Hepatocyte (in vitro differentiated cells): ENCODE results near the gene BICDL2. TPM values are rescaled to one million over a fixed set of nuclear protein-coding genes. Genes with fewer than 3 reads are reported as not detected.

ENCODE experiments used
- DNase-seq: peaks from one replicate; pipeline ENCODE4 v3.0.0-alpha.2; 2016; ENCODE audit warnings: low spot score
- H2AFZ ChIP-seq: fragments of 200-600 bp; sonication (generic); 2 replicates; pipeline ENCODE4 v1.6.0; 2016; ENCODE audit warnings: antibody characterized with exemption, mild to moderate bottlenecking
- H3K27ac ChIP-seq: fragments of 200-600 bp; sonication (generic); 2 replicates; pipeline ENCODE4 v1.5.1; 2016; ENCODE audit warnings: mild to moderate bottlenecking
- H3K27me3 ChIP-seq: fragments of 200-600 bp; sonication (generic); 2 replicates; pipeline ENCODE4 v1.6.1; 2016
- H3K36me3 ChIP-seq: fragments of 200-600 bp; sonication (generic); replicated peaks from 2 replicates; pipeline ENCODE4 v1.5.1; 2016; ENCODE audit warnings: low read depth; ENCODE audit not compliant: insufficient read depth
- H3K4me1 ChIP-seq: fragments of 200-600 bp; sonication (generic); 2 replicates; pipeline ENCODE4 v1.5.1; 2016; ENCODE audit warnings: mild to moderate bottlenecking, moderate library complexity; ENCODE audit not compliant: insufficient read depth
- H3K4me2 ChIP-seq: fragments of 200-600 bp; sonication (generic); 2 replicates; pipeline ENCODE4 v1.6.0; 2016
- H3K4me3 ChIP-seq: fragments of 200-600 bp; sonication (generic); 2 replicates; pipeline ENCODE4 v1.5.1; 2016; ENCODE audit warnings: mild to moderate bottlenecking
- H3K79me2 ChIP-seq: fragments of 200-600 bp; sonication (generic); 2 replicates; pipeline ENCODE4 v1.6.0; 2017; ENCODE audit warnings: mild to moderate bottlenecking
- H3K9me2 ChIP-seq: fragments of 200-600 bp; sonication (generic); replicated peaks from 2 replicates; pipeline ENCODE4 v1.6.0; 2017; ENCODE audit warnings: mild to moderate bottlenecking; ENCODE audit not compliant: insufficient read depth
- H3K9me3 ChIP-seq: fragments of 200-600 bp; sonication (generic); 2 replicates; pipeline ENCODE4 v1.5.1; 2016; ENCODE audit warnings: low read depth, mild to moderate bottlenecking
- H4K20me1 ChIP-seq: fragments of 200-600 bp; sonication (generic); 2 replicates; pipeline ENCODE4 v1.6.0; 2016; ENCODE audit warnings: mild to moderate bottlenecking; ENCODE audit not compliant: insufficient read depth, poor library complexity, severe bottlenecking
- EZH2 ChIP-seq: fragments of 200-600 bp; sonication (generic); IDR thresholded peaks from 2 replicates; pipeline ENCODE4 v1.6.1; 2016; ENCODE audit warnings: antibody characterized with exemption, mild to moderate bottlenecking, borderline replicate concordance
- EZH2phosphoT487 ChIP-seq: fragments of 200-600 bp; sonication (generic); IDR thresholded peaks from one replicate; pipeline ENCODE4 v1.6.1; 2018; ENCODE audit warnings: antibody characterized with exemption, mild to moderate bottlenecking, low read depth, moderate library complexity; ENCODE audit not compliant: unreplicated experiment, severe bottlenecking
- WGBS: methylation state at CpG from one replicate; pipeline ENCODE4 v1.1.6; 2016; ENCODE audit warnings: low lambda C conversion rate; ENCODE audit errors: missing lambda C conversion rate; 5-methylcytosine and 5-hydroxymethylcytosine counted together
- polyA plus RNA-seq: library from polyadenylated mRNA; unstranded; fragments of >200 nt; fragmentation: Nextera tagmentation; extraction: Ambion mirVana; gene quantifications from 2 replicates; pipeline ENCODE4 v1.2.1, GENCODE V29; 2016
- total RNA-seq: library from RNA; depleted of rRNA; stranded (reverse); fragments of >200 nt; gene quantifications from 2 replicates; pipeline ENCODE4 v1.2.3, GENCODE V29; 2014
- TF ChIP-seq, protein P1 (sequence below): fragments of 200-600 bp; sonication (generic); IDR thresholded peaks from 2 replicates; pipeline ENCODE4 v1.5.1; 2016; ENCODE audit warnings: antibody characterized with exemption, mild to moderate bottlenecking; ENCODE audit not compliant: poor library complexity

BICDL2 gene
- total and polyA plus RNA-seq, 2 experiments from 2014 or later = 12.3 to 12.8 TPM

DNA sequence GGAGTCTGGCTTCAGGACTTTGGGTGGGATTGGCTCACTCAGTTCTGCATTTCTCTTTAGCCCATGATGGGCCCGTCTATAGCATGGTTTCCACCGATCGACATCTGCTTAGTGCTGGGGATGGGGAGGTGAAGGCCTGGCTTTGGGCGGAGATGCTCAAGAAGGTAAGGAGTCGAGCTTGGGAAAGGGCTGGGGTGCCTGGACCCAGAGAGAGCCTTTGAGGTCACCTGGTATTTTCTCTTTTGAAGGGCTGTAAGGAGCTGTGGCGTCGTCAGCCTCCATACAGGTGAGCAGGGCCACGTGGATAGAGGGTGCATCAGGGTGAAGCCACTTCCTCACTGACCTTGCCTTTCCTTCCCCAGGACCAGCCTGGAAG, 10.8 kb downstream of the BICDL2 start:
- no peaks in the 10 kb centered on the region for H3K9me2 ChIP-seq
- peaks cover 15% of the 10 kb centered on the region for H3K79me2 ChIP-seq
- H3K27ac ChIP-seq = no peak overlapping the region
- peak; percentile 11 for DNase-seq
- TF ChIP-seq, protein P1, sequence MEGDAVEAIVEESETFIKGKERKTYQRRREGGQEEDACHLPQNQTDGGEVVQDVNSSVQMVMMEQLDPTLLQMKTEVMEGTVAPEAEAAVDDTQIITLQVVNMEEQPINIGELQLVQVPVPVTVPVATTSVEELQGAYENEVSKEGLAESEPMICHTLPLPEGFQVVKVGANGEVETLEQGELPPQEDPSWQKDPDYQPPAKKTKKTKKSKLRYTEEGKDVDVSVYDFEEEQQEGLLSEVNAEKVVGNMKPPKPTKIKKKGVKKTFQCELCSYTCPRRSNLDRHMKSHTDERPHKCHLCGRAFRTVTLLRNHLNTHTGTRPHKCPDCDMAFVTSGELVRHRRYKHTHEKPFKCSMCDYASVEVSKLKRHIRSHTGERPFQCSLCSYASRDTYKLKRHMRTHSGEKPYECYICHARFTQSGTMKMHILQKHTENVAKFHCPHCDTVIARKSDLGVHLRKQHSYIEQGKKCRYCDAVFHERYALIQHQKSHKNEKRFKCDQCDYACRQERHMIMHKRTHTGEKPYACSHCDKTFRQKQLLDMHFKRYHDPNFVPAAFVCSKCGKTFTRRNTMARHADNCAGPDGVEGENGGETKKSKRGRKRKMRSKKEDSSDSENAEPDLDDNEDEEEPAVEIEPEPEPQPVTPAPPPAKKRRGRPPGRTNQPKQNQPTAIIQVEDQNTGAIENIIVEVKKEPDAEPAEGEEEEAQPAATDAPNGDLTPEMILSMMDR = no peak
- TF ChIP-seq EZH2phosphoT487 (no peak), EZH2 (no peak)
- WGBS = 95% methylated on average over 8 of the region's 8 CpGs
- no peaks in the 10 kb centered on the region for H3K36me3 ChIP-seq
- H3K4me2 ChIP-seq = no peak overlapping the region
- H3K4me3 ChIP-seq = no peak overlapping the region
- H2AFZ ChIP-seq = no peak overlapping the region
- peaks cover 28% of the 10 kb centered on the region for H3K4me1 ChIP-seq
- H3K9me3 ChIP-seq = no peaks in the 10 kb centered on the region
- peaks cover 5% of the 10 kb centered on the region for H4K20me1 ChIP-seq
- H3K27me3 ChIP-seq = no peaks in the 10 kb centered on the region

GRCh38 chr16:3025032-3026002, 11.4 kb downstream of the BICDL2 start:
- TF ChIP-seq, protein P1 = no peak
- TF ChIP-seq EZH2 (no peak), EZH2phosphoT487 (no peak)
- no peak overlapping the region for H3K27ac ChIP-seq
- no peaks in the 10 kb centered on the region for H3K36me3 ChIP-seq
- H3K9me2 ChIP-seq = no peaks in the 10 kb centered on the region
- no peaks in the 10 kb centered on the region for H3K27me3 ChIP-seq
- peaks cover 5% of the 10 kb centered on the region for H4K20me1 ChIP-seq
- 96% methylated on average over 18 of the region's 18 CpGs for WGBS
- no peaks in the 10 kb centered on the region for H3K9me3 ChIP-seq
- peak; percentile 23 for DNase-seq
- H3K79me2 ChIP-seq = peaks cover 15% of the 10 kb centered on the region
- H2AFZ ChIP-seq = no peak overlapping the region
- peaks cover 28% of the 10 kb centered on the region for H3K4me1 ChIP-seq
- H3K4me2 ChIP-seq = peak overlapping the region; percentile 99
- no peak overlapping the region for H3K4me3 ChIP-seq

DNA sequence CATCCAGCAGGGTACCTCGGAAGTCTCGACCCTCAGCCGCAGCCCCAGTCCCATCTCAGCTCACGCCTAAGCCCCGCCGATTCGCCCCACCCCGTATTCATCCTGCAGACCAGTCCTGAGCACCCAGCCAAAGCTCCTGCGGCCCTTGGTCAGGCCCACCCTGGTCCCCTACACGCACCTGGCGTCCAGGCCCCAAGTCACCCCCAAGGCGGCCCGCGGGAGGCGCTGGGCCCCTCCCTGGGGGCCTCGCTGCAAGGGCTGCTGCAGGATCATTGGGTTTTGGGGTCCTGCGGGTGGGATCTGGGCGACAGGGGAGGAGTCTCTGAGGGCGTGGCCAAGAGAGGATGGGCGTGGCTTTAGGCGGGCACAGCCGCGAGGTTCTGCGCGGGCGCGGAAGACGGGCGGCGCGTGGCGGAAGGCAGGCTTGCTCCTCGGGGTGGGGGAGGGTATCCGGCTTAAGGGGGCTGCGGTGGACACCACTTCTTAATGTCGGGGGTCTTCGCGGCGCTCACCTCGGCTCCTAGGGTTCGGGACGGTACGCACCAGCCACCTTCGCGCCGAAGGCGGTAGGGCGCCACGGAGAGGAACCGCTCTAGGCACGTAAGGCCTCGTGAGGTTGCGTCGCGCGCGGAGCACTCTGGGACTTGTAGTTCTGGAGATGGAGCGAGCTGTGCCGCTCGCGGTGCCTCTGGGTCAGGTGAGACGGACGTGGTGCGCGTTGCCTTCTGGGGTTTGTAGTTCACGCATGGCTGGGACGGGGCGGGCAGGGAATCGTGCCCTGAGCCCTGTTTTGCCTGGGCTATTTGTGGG, 12.9 kb downstream of the BICDL2 start, which contains the start of the genes HCFC1R1 and THOC6:
Gene HCFC1R1 (minus strand): TSS at position 274 of the 810 bp plus-strand sequence. CDS start 1 bp downstream, at position 273.
Gene THOC6 (plus strand): TSS at position 367 of the 810 bp plus-strand sequence. CDS start 292 bp downstream, at position 659.
- peak; percentile 98 for DNase-seq
- peaks cover 33% of the 10 kb centered on the region for H3K4me1 ChIP-seq
- peak within 1 kb of the TSS; percentile 79 for H3K4me3 ChIP-seq
- no peaks in the 10 kb centered on the region for H3K9me2 ChIP-seq
- H3K79me2 ChIP-seq = peaks cover 24% of the 10 kb centered on the region
- H2AFZ ChIP-seq = peak within 1 kb of the TSS; percentile 45
- H4K20me1 ChIP-seq = peaks cover 5% of the 10 kb centered on the region
- TF ChIP-seq, protein P1 = no peak
- TF ChIP-seq EZH2phosphoT487 (no peak), EZH2 (no peak)
- no peaks in the 10 kb centered on the region for H3K9me3 ChIP-seq
- no peaks in the 10 kb centered on the region for H3K27me3 ChIP-seq
- H3K4me2 ChIP-seq = peak within 1 kb of the TSS; percentile 99
- peak within 1 kb of the TSS; percentile 98 for H3K27ac ChIP-seq
- no peaks in the 10 kb centered on the region for H3K36me3 ChIP-seq
- 2% methylated on average over 54 of the region's 69 CpGs for WGBS
